OCI-LY7 (cell line): Measurements from ENCODE around the gene FNTB. TPM values are rescaled to one million over a fixed set of nuclear protein-coding genes. Genes with fewer than 3 reads are reported as not detected.

Source experiments
- BruUV-seq: library from RNA; stranded (reverse); fragments of 400-500 nt; replicated peaks from 2 replicates; lab custom pipeline; 2021; lab: Mats Ljungman, UMichigan
- CTCF ChIA-PET: fragments of 300-600 bp; sonication (Branson Sonifier 250); formaldehyde crosslinking; loops from one replicate; lab custom pipeline; 2022; ENCODE audit warnings: antibody characterized with exemption; ENCODE audit not compliant: unreplicated experiment; lab: Charles Lee
- POLR2A ChIA-PET: fragments of 300-600 bp; sonication (Branson Sonifier 250); formaldehyde crosslinking; loops from one replicate; lab custom pipeline; 2022; ENCODE audit warnings: antibody characterized with exemption; lab: Charles Lee
- DNase-seq: peaks from one replicate; pipeline ENCODE4 v3.0.0-alpha.2; 2015; ENCODE audit warnings: low spot score
- H2AFZ ChIP-seq: fragments of 200-600 bp; sonication (generic), shearing (Covaris generic); 2 replicates; pipeline ENCODE4 v1.6.1; 2014; ENCODE audit warnings: mild to moderate bottlenecking, antibody characterized with exemption, low read length, moderate library complexity
- H3K27ac ChIP-seq: fragments of 200-600 bp; sonication (generic); 2 replicates; pipeline ENCODE4 v1.5.1; 2014; ENCODE audit warnings: mixed run types, low read depth, mild to moderate bottlenecking, moderate library complexity, low read length, inconsistent platforms; ENCODE audit not compliant: poor library complexity, severe bottlenecking
- H3K36me3 ChIP-seq: fragments of 200-600 bp; sonication (generic); 2 replicates; pipeline ENCODE4 v1.6.1; 2014; ENCODE audit warnings: mild to moderate bottlenecking, antibody characterized with exemption, low read length, moderate library complexity, mixed read lengths; ENCODE audit not compliant: insufficient read depth
- H3K4me1 ChIP-seq: fragments of 200-600 bp; sonication (generic); 2 replicates; pipeline ENCODE4 v1.5.1; 2014; ENCODE audit warnings: mild to moderate bottlenecking, low read length; ENCODE audit not compliant: insufficient read depth, poor library complexity, severe bottlenecking
- H3K4me2 ChIP-seq: fragments of 200-600 bp; sonication (generic); 2 replicates; pipeline ENCODE4 v1.6.1; 2014; ENCODE audit warnings: mild to moderate bottlenecking, low read length
- H3K4me3 ChIP-seq: fragments of 200-600 bp; sonication (generic); 2 replicates; pipeline ENCODE4 v1.5.1; 2014; ENCODE audit warnings: mild to moderate bottlenecking, low read depth, low read length; ENCODE audit not compliant: poor library complexity, severe bottlenecking
- H3K79me2 ChIP-seq: fragments of 200-600 bp; sonication (generic); 2 replicates; pipeline ENCODE4 v1.6.1; 2016; ENCODE audit warnings: low read depth, mild to moderate bottlenecking, low read length, moderate library complexity, mixed read lengths; ENCODE audit not compliant: insufficient read depth
- H3K9me2 ChIP-seq: fragments of 200-600 bp; sonication (generic); 2 replicates; pipeline ENCODE4 v1.6.1; 2016; ENCODE audit warnings: mild to moderate bottlenecking, low read length, mixed read lengths; ENCODE audit not compliant: insufficient read depth
- H3K9me3 ChIP-seq: fragments of 200-600 bp; sonication (generic); 2 replicates; pipeline ENCODE4 v1.6.1; 2014; ENCODE audit warnings: mild to moderate bottlenecking, mixed run types, low read length, mixed read lengths
- H4K20me1 ChIP-seq: fragments of 200-600 bp; sonication (generic); 2 replicates; pipeline ENCODE4 v1.6.1; 2014; ENCODE audit warnings: mild to moderate bottlenecking, antibody characterized with exemption, low read length, moderate library complexity, mixed read lengths; ENCODE audit not compliant: insufficient read depth
- EZH2phosphoT487 ChIP-seq: fragments of 200-600 bp; sonication (generic); IDR thresholded peaks from 2 replicates; pipeline ENCODE4 v1.6.1; 2018; ENCODE audit warnings: low read depth, borderline replicate concordance, mild to moderate bottlenecking, mixed run types, antibody characterized with exemption, low read length, moderate library complexity, mixed read lengths
- intact Hi-C: fragments of 100-400 bp; cut with micrococcal nuclease; formaldehyde crosslinking; loops from one replicate; pipeline ENCODE4 v1.10.0; 2022; ENCODE audit not compliant: unreplicated experiment
- total RNA-seq, 2 experiments: library from RNA; depleted of rRNA in 1 of 2; stranded (reverse); fragments of >200 nt in 1 of 2; shearing (Covaris generic) in 1 of 2; gene quantifications; 2 replicates each; pipeline ENCODE4 v1.2.3, GENCODE V29; 2014 to 2022
- TF ChIP-seq, protein P1 (sequence below): fragments of 200-600 bp; sonication (generic); conservative IDR thresholded peaks from 2 replicates; pipeline ENCODE4 v1.5.1; 2014; ENCODE audit warnings: mild to moderate bottlenecking, antibody characterized with exemption, low read length, moderate library complexity, mixed read lengths

Gene FNTB
- total RNA-seq, 2 experiments from 2014 or later, result 9.2 to 18.0 TPM

DNA sequence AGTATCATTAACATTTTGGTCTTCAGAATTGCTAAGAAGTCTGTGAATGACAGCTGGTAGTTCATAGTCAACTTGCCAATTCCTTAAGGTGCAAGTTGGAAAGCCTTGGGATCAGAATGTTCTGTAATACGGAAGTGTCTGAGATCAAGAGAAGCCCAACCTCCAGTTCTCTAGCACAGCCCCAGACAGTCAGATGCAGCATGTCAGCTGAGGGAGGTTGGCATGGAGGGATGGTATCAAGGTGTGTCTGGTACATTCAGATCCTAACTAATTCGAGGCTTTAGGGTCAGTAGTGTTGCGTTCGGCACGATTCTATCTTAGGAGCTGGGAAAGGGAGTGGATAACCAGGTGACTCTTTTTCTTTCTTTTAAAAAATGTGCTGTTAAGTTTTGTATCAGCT is 38.3 kb downstream of the FNTB start:
- Histone ChIP-seq H3K4me2 (no peak overlapping the region), H2AFZ (no peak overlapping the region), H3K9me3 (no peaks in the 10 kb centered on the region), H3K79me2 (no peaks in the 10 kb centered on the region), H3K36me3 (peaks cover 19% of the 10 kb centered on the region), H4K20me1 (no peaks in the 10 kb centered on the region), H3K27ac (no peak overlapping the region), H3K4me1 (no peaks in the 10 kb centered on the region), H3K4me3 (no peak overlapping the region), H3K9me2 (no peaks in the 10 kb centered on the region)
- CTCF ChIA-PET, result no interaction called here
- intact Hi-C loops, result no loop called here
- DNase-seq, result no peak
- POLR2A ChIA-PET, result interaction anchor here (0.6 to 1.9 kb wide), 4 partner anchors 9 to 74 kb away, joined by 3 to 5 read pairs (median 4); no protein-coding TSS in a partner anchor
- no TSS peak for BruUV-seq
- TF ChIP-seq, protein P1, sequence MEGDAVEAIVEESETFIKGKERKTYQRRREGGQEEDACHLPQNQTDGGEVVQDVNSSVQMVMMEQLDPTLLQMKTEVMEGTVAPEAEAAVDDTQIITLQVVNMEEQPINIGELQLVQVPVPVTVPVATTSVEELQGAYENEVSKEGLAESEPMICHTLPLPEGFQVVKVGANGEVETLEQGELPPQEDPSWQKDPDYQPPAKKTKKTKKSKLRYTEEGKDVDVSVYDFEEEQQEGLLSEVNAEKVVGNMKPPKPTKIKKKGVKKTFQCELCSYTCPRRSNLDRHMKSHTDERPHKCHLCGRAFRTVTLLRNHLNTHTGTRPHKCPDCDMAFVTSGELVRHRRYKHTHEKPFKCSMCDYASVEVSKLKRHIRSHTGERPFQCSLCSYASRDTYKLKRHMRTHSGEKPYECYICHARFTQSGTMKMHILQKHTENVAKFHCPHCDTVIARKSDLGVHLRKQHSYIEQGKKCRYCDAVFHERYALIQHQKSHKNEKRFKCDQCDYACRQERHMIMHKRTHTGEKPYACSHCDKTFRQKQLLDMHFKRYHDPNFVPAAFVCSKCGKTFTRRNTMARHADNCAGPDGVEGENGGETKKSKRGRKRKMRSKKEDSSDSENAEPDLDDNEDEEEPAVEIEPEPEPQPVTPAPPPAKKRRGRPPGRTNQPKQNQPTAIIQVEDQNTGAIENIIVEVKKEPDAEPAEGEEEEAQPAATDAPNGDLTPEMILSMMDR, result no peak
- TF ChIP-seq EZH2phosphoT487, result no peak

DNA sequence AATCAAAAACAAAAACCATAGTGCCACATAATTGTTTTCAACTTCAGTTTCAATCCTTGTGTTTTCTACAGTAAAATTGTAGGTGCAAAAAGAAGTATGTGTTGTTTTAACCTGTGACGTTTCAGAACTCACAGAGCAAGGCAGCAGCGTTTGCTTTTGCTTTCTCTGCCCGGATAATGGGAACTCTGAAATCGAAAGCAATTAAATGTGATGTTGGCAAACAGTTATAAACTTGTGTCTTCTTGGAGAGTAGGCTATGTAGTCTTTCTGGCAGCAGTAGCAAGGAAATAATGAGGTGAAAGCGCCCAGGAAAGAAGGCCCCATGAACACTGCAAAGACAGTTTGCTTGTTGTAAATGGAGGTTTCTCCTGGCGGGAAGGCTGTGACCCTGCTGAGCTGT is 39.1 kb downstream of the FNTB start:
- CTCF ChIA-PET, result no interaction called here

DNA sequence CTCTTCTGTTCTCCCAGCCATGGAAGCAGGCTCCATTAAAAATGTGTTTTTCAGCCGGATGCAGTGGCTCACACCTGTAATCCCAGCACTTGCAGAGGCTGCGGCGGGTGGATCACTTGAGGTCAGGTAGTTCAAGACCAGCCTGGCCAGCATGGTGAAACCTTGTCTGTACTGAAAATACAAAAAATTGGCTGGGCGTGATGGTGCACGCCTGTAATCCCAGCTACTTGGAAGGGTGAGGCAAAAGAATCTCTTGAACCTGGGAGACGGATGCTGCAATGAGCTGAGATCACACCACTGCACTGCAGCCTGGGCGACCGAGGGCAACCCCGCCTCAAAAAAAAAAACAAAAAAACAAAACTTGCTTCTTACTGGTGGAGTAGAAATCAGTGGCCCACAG is 39.8 kb downstream of the FNTB start:
- H4K20me1 ChIP-seq, result no peaks in the 10 kb centered on the region
- H3K9me2 ChIP-seq, result no peaks in the 10 kb centered on the region
- H3K4me1 ChIP-seq, result no peaks in the 10 kb centered on the region
- no peak for DNase-seq
- no peak overlapping the region for H3K27ac ChIP-seq
- no peak overlapping the region for H3K4me3 ChIP-seq
- ChIA-PET POLR2A (no interaction called here), CTCF (no interaction called here)
- no peaks in the 10 kb centered on the region for H3K79me2 ChIP-seq
- H3K4me2 ChIP-seq, result no peak overlapping the region
- TF ChIP-seq, protein P1, result no peak
- no peak for TF ChIP-seq EZH2phosphoT487
- intact Hi-C loops, result no loop called here
- no peaks in the 10 kb centered on the region for H3K9me3 ChIP-seq
- H3K36me3 ChIP-seq, result peaks cover 22% of the 10 kb centered on the region
- no peak overlapping the region for H2AFZ ChIP-seq
- BruUV-seq, result no TSS peak

More for the DNA sequence above, 39.1 kb downstream of the FNTB start:
- intact Hi-C loops, result no loop called here
- no peaks in the 10 kb centered on the region for H4K20me1 ChIP-seq
- DNase-seq, result no peak
- H3K79me2 ChIP-seq, result no peaks in the 10 kb centered on the region
- H3K4me1 ChIP-seq, result no peaks in the 10 kb centered on the region
- H3K4me2 ChIP-seq, result no peak overlapping the region
- no peak for TF ChIP-seq EZH2phosphoT487
- TF ChIP-seq, protein P1, result no peak
- H3K9me2 ChIP-seq, result no peaks in the 10 kb centered on the region
- no TSS peak for BruUV-seq
- peaks cover 22% of the 10 kb centered on the region for H3K36me3 ChIP-seq
- H3K27ac ChIP-seq, result no peak overlapping the region
- H3K9me3 ChIP-seq, result no peaks in the 10 kb centered on the region
- H3K4me3 ChIP-seq, result no peak overlapping the region
- POLR2A ChIA-PET, result interaction anchor here (1.9 kb wide), 1 partner anchor 8 kb away, joined by 5 read pairs; no protein-coding TSS in a partner anchor
- no peak overlapping the region for H2AFZ ChIP-seq
